HepG2 (cell line): ENCODE measurements around the gene DSG2. TPM values are rescaled to one million over a fixed set of nuclear protein-coding genes. Genes with fewer than 3 reads are reported as not detected.

ENCODE experiments used
- ASH2L ChIP-seq: fragments of 300-600, 200-600 bp; sonication (generic); IDR thresholded peaks from 2 replicates; pipeline ENCODE4 v1.7.0; 2017; ENCODE audit warnings: low read depth, mild to moderate bottlenecking, moderate library complexity, mixed read lengths, low read length; ENCODE audit not compliant: insufficient read length
- CAMTA2 ChIP-seq: sonication (generic); formaldehyde crosslinking; IDR thresholded peaks from 2 replicates; pipeline ENCODE4 v1.4.0; 2020; ENCODE audit warnings: mild to moderate bottlenecking, missing genetic modification reagents, borderline replicate concordance
- CBX1 ChIP-seq: IDR thresholded peaks from one replicate; pipeline ENCODE4 v1.6.1; 2016; ENCODE audit warnings: antibody characterized with exemption, low read depth
- CCAR2 ChIP-seq: fragments of 200-400 bp; formaldehyde crosslinking; optimal IDR thresholded peaks from 2 replicates; pipeline ENCODE3; 2018; ENCODE audit warnings: low read depth, mild to moderate bottlenecking, low read length, moderate library complexity
- EED ChIP-seq: sonication (generic); formaldehyde crosslinking; IDR thresholded peaks from 2 replicates; pipeline ENCODE4 v1.5.0; 2020; ENCODE audit warnings: mild to moderate bottlenecking, missing genetic modification reagents
- FIP1L1 ChIP-seq: fragments of 200-400 bp; formaldehyde crosslinking; IDR thresholded peaks from 2 replicates; pipeline ENCODE4 v1.6.1; 2018; ENCODE audit warnings: low read depth, mild to moderate bottlenecking, low read length, moderate library complexity, borderline replicate concordance; ENCODE audit not compliant: insufficient read depth
- FOXP1 ChIP-seq, 2 experiments: fragments of 450-650 bp in 1 of 2; IDR thresholded peaks; 2 replicates each; pipeline ENCODE4 v1.6.1; 2017 to 2018; ENCODE audit warnings: antibody characterized with exemption in 1 of 2
- GTF3A ChIP-seq: sonication (generic); formaldehyde crosslinking; conservative IDR thresholded peaks from 2 replicates; pipeline ENCODE4 v1.4.0; 2020; ENCODE audit warnings: mild to moderate bottlenecking, missing genetic modification reagents
- KDM1A ChIP-seq: IDR thresholded peaks from 2 replicates; pipeline ENCODE4 v1.6.1; 2016; ENCODE audit warnings: missing compliant biosample characterization
- MEIS1 ChIP-seq: sonication (generic); formaldehyde crosslinking; IDR thresholded peaks from 2 replicates; pipeline ENCODE4 v1.9.0; 2021; ENCODE audit warnings: mild to moderate bottlenecking, missing genetic modification reagents, moderate library complexity, borderline replicate concordance
- NKX3-1 ChIP-seq: sonication (generic); formaldehyde crosslinking; IDR thresholded peaks from 2 replicates; pipeline ENCODE4 v1.5.0; 2020; ENCODE audit warnings: missing genetic modification reagents
- PHF5A ChIP-seq: IDR thresholded peaks from one replicate; pipeline ENCODE4 v1.6.1; 2018; ENCODE audit warnings: low read depth, missing genetic modification reagents; ENCODE audit not compliant: unreplicated experiment
- SIX4 ChIP-seq: sonication (generic); formaldehyde crosslinking; IDR thresholded peaks from 2 replicates; pipeline ENCODE4 v1.4.0; 2020; ENCODE audit warnings: missing genetic modification reagents
- TCF7L2 ChIP-seq: IDR thresholded peaks from 2 replicates; pipeline ENCODE4 v1.6.1; 2011; ENCODE audit warnings: mild to moderate bottlenecking, low read depth, low read length, moderate library complexity
- TGIF2 ChIP-seq: IDR thresholded peaks from 2 replicates; pipeline ENCODE4 v1.6.1; 2016; ENCODE audit warnings: control low read depth, missing compliant biosample characterization
- U2AF1 ChIP-seq: fragments of 200-400 bp; formaldehyde crosslinking; optimal IDR thresholded peaks from 2 replicates; pipeline ENCODE3; 2017; ENCODE audit warnings: mild to moderate bottlenecking, low read depth, low read length
- ZNF484 ChIP-seq: sonication (generic); formaldehyde crosslinking; IDR thresholded peaks from 2 replicates; pipeline ENCODE4 v1.5.1; 2020; ENCODE audit warnings: mild to moderate bottlenecking, low read depth, missing genetic modification reagents, borderline replicate concordance
- ZNF589 ChIP-seq: sonication (generic); formaldehyde crosslinking; conservative IDR thresholded peaks from 2 replicates; pipeline ENCODE4 v1.8.0; 2022; ENCODE audit warnings: mild to moderate bottlenecking, moderate library complexity, missing genetic modification reagents
- ZNF713 ChIP-seq: sonication (generic); formaldehyde crosslinking; IDR thresholded peaks from 2 replicates; pipeline ENCODE4 v1.4.0; 2020; ENCODE audit warnings: mild to moderate bottlenecking, missing genetic modification reagents
- ZNF747 ChIP-seq: sonication (generic); formaldehyde crosslinking; IDR thresholded peaks from 2 replicates; pipeline ENCODE4 v1.8.1; 2023; ENCODE audit warnings: missing genetic modification reagents, mild to moderate bottlenecking, borderline replicate concordance
- polyA plus RNA-seq, 8 experiments: library from polyadenylated mRNA; depleted of rRNA in 3 of 8; stranded (reverse) in 7 of 8; unstranded in 1 of 8; fragments of >200 nt; fragmentation: Illumina TruSeq in 4 of 8; extraction: Trizol in 4 of 8; gene quantifications; 2 replicates each; pipeline versions ENCODE4 v1.2.1 to v1.2.3, GENCODE V29; 2011 to 2016; ENCODE audit warnings: low read depth in 4 of 8, missing spikeins in 1 of 8, mixed read lengths in 1 of 8; ENCODE audit not compliant: insufficient read depth in 1 of 8
- total RNA-seq, 5 experiments: library from RNA; depleted of rRNA; stranded (reverse); fragments of >200 nt; fragmentation: Illumina TruSeq; extraction: Trizol; gene quantifications; 2 replicates each; pipeline ENCODE4 v1.2.3, GENCODE V29; 2016; ENCODE audit warnings: low read depth in 1 of 5
- TF ChIP-seq, protein P1 (sequence below): sonication (generic); formaldehyde crosslinking; IDR thresholded peaks from 2 replicates; pipeline ENCODE4 v1.5.0; 2020; ENCODE audit warnings: missing genetic modification reagents
- TF ChIP-seq, protein P2 (sequence below): sonication (generic); formaldehyde crosslinking; conservative IDR thresholded peaks from 2 replicates; pipeline ENCODE4 v1.8.0; 2022; ENCODE audit warnings: missing genetic modification reagents
- TF ChIP-seq, protein P3 (sequence below): sonication (generic); formaldehyde crosslinking; IDR thresholded peaks from 2 replicates; pipeline ENCODE4 v1.4.0; 2020; ENCODE audit warnings: low read depth, mild to moderate bottlenecking, missing genetic modification reagents
- TF ChIP-seq, protein P4 (sequence below): sonication (generic); formaldehyde crosslinking; IDR thresholded peaks from 2 replicates; pipeline ENCODE4 v1.8.0; 2022; ENCODE audit warnings: low read depth, missing genetic modification reagents
- TF ChIP-seq, protein P5 (sequence below): sonication (generic); formaldehyde crosslinking; IDR thresholded peaks from 2 replicates; pipeline ENCODE4 v1.4.0; 2020; ENCODE audit warnings: missing genetic modification reagents

DSG2 gene
- total and polyA plus RNA-seq, 2 of the 13 experiments (the other 11 are each of a cell fraction or from before 2014, with no cell fraction given) = 23.3 to 66.7 TPM

DNA sequence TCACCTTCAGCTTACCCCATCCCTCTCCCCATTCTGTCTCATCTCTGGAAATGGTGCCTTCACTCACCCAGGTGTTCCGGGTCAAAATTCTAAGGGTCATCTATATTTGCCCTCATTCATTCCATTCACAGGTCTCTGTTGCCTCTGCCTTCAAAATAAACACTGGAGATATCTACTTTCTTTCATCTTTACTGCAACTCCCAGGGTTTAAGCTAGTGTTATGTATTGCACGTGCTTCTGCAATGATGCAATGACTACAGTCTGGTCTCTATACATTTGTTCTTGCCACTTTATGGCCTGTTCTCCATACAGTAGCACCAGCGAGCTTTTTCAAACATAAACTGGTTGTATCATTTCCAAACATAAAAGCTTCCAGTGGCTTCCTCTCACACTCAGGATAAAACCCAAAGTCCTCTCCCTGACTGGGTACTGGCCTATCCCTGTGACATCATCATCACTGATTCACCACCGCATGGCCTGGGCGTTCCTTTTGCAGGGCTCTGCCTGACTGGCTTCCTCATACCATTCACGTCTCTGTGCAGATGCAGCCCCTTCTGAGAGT lies 14.3 kb downstream of the DSG2 start (continued):
- TF ChIP-seq ASH2L (peak; percentile 81), TCF7L2 (peak; percentile 84), FIP1L1 (no peak), TGIF2 (peak; percentile 54), PHF5A (CRISPR knock-in tag) (no peak), CBX1 (no peak), ZNF484 (CRISPR knock-in tag) (no peak), U2AF1 (no peak), FOXP1 (IDR thresholded peaks at IDR 0.05) (peak; percentile 94), FOXP1 (CRISPR knock-in tag; IDR thresholded peaks at IDR 0.05) (peak; percentile 95), GTF3A (CRISPR knock-in tag) (no peak), ZNF713 (CRISPR knock-in tag) (no peak), KDM1A (peak; percentile 85), ZNF589 (CRISPR knock-in tag) (0 out of 2 replicates have a peak, but pooled peaks have one; percentile 60), CCAR2 (no peak), SIX4 (peak; percentile 77), NKX3-1 (CRISPR knock-in tag) (peak; percentile 97; the same call in 1 of the 2 replicates), EED (no peak), ZNF747 (CRISPR knock-in tag) (no peak), MEIS1 (CRISPR knock-in tag) (0 out of 2 replicates have a peak, but pooled peaks have one; percentile 34), CAMTA2 (CRISPR knock-in tag) (no peak)
- TF ChIP-seq, protein P1, sequence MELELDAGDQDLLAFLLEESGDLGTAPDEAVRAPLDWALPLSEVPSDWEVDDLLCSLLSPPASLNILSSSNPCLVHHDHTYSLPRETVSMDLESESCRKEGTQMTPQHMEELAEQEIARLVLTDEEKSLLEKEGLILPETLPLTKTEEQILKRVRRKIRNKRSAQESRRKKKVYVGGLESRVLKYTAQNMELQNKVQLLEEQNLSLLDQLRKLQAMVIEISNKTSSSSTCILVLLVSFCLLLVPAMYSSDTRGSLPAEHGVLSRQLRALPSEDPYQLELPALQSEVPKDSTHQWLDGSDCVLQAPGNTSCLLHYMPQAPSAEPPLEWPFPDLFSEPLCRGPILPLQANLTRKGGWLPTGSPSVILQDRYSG (CRISPR knock-in tag) = no peak
- TF ChIP-seq, protein P2, sequence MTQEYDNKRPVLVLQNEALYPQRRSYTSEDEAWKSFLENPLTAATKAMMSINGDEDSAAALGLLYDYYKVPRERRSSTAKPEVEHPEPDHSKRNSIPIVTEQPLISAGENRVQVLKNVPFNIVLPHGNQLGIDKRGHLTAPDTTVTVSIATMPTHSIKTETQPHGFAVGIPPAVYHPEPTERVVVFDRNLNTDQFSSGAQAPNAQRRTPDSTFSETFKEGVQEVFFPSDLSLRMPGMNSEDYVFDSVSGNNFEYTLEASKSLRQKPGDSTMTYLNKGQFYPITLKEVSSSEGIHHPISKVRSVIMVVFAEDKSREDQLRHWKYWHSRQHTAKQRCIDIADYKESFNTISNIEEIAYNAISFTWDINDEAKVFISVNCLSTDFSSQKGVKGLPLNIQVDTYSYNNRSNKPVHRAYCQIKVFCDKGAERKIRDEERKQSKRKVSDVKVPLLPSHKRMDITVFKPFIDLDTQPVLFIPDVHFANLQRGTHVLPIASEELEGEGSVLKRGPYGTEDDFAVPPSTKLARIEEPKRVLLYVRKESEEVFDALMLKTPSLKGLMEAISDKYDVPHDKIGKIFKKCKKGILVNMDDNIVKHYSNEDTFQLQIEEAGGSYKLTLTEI (CRISPR knock-in tag) = no peak
- TF ChIP-seq, protein P3, sequence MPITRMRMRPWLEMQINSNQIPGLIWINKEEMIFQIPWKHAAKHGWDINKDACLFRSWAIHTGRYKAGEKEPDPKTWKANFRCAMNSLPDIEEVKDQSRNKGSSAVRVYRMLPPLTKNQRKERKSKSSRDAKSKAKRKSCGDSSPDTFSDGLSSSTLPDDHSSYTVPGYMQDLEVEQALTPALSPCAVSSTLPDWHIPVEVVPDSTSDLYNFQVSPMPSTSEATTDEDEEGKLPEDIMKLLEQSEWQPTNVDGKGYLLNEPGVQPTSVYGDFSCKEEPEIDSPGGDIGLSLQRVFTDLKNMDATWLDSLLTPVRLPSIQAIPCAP (CRISPR knock-in tag) = no peak
- TF ChIP-seq, protein P4, sequence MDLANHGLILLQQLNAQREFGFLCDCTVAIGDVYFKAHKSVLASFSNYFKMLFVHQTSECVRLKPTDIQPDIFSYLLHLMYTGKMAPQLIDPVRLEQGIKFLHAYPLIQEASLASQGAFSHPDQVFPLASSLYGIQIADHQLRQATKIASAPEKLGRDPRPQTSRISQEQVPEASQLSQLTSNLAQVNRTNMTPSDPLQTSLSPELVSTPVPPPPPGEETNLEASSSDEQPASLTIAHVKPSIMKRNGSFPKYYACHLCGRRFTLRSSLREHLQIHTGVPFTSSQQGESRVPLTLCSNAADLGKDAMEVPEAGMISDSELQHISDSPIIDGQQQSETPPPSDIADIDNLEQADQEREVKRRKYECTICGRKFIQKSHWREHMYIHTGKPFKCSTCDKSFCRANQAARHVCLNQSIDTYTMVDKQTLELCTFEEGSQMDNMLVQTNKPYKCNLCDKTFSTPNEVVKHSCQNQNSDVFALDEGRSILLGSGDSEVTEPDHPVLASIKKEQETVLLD = peak; percentile 70; the same call in 1 of the 2 replicates
- TF ChIP-seq, protein P5, sequence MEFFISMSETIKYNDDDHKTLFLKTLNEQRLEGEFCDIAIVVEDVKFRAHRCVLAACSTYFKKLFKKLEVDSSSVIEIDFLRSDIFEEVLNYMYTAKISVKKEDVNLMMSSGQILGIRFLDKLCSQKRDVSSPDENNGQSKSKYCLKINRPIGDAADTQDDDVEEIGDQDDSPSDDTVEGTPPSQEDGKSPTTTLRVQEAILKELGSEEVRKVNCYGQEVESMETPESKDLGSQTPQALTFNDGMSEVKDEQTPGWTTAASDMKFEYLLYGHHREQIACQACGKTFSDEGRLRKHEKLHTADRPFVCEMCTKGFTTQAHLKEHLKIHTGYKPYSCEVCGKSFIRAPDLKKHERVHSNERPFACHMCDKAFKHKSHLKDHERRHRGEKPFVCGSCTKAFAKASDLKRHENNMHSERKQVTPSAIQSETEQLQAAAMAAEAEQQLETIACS (CRISPR knock-in tag) = no peak
